ENCODE data around the gene PRDX1.

DNA sequence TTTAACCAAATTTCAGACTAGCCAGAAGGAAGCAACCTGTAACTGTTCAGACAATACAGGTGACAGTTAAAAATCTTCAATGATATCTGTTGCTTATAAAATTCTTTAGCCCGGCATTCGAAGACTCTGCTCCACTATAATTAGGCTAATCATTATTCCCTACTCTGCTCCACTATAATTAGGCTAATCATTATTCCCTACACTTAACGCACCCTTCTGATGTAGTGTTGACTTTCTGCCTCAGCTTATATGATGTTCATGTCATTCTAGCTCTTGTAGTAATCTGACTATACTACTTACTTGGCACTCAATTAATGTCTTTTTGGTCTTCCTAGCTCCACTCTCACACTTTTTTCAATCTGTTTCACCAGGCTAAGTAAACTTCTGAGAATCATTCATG is 44.0 kb downstream of the PRDX1 start:
- TF ChIP-seq, protein P1, sequence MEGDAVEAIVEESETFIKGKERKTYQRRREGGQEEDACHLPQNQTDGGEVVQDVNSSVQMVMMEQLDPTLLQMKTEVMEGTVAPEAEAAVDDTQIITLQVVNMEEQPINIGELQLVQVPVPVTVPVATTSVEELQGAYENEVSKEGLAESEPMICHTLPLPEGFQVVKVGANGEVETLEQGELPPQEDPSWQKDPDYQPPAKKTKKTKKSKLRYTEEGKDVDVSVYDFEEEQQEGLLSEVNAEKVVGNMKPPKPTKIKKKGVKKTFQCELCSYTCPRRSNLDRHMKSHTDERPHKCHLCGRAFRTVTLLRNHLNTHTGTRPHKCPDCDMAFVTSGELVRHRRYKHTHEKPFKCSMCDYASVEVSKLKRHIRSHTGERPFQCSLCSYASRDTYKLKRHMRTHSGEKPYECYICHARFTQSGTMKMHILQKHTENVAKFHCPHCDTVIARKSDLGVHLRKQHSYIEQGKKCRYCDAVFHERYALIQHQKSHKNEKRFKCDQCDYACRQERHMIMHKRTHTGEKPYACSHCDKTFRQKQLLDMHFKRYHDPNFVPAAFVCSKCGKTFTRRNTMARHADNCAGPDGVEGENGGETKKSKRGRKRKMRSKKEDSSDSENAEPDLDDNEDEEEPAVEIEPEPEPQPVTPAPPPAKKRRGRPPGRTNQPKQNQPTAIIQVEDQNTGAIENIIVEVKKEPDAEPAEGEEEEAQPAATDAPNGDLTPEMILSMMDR (IDR thresholded peaks at IDR 0.05) = no peak
- TF ChIP-seq POLR2A (IDR thresholded peaks at IDR 0.05) = no peak
